Activated T-helper 1 cell treated with anti-CD3 and anti-CD28 coated beads, Interleukin-2, amount 50 U/mL, for 16 hours (primary cell): ENCODE data around the gene SEMA3A.

Experiments
- DNase-seq, 2 donors: peaks; one replicate each; pipeline ENCODE4 v3.0.0-alpha.2; 2020; ENCODE audit warnings: low read depth in 1 of 2, low spot score in 1 of 2

The SEMA3A gene

GRCh38 chr7:84112771-84113170 lies 81.8 kb downstream of the SEMA3A start:
- no peak for DNase-seq

- DNase-seq, result no peak
These were observed 82.7 kb downstream of the SEMA3A start for GRCh38 chr7:84111842-84112241.

GRCh38 chr7:84110400-84110799 lies 84.2 kb downstream of the SEMA3A start:
- DNase-seq, result no peak

- DNase-seq, result no peak
These were observed 85.8 kb downstream of the SEMA3A start for GRCh38 chr7:84108787-84109186.

- no peak for DNase-seq
These were observed 86.5 kb downstream of the SEMA3A start for GRCh38 chr7:84108119-84108518.

- no peak for DNase-seq
These were observed 87.3 kb downstream of the SEMA3A start for GRCh38 chr7:84107259-84107658.

- no peak for DNase-seq
These were observed 88.3 kb downstream of the SEMA3A start for GRCh38 chr7:84106291-84106690.

- no peak for DNase-seq
These were observed 89.0 kb downstream of the SEMA3A start for GRCh38 chr7:84105586-84105985.

GRCh38 chr7:84104826-84105225 lies 89.8 kb downstream of the SEMA3A start:
- DNase-seq, result no peak

GRCh38 chr7:84102213-84102612 lies 92.4 kb downstream of the SEMA3A start:
- DNase-seq, result no peak

GRCh38 chr7:84100866-84101265 lies 93.7 kb downstream of the SEMA3A start:
- DNase-seq, result no peak

- no peak for DNase-seq
These were observed 98.6 kb downstream of the SEMA3A start for GRCh38 chr7:84095971-84096370.

- DNase-seq, result no peak
These were observed 102.4 kb downstream of the SEMA3A start for GRCh38 chr7:84092207-84092606.

- no peak for DNase-seq
These were observed 103.3 kb downstream of the SEMA3A start for GRCh38 chr7:84091318-84091717.

- DNase-seq, result no peak
These were observed 105.8 kb downstream of the SEMA3A start for GRCh38 chr7:84088802-84089201.

- DNase-seq, result no peak
These were observed 108.6 kb downstream of the SEMA3A start for GRCh38 chr7:84085998-84086397.

GRCh38 chr7:84085147-84085546 lies 109.4 kb downstream of the SEMA3A start:
- DNase-seq, result no peak

- no peak for DNase-seq
These were observed 110.7 kb downstream of the SEMA3A start for GRCh38 chr7:84083846-84084245.

GRCh38 chr7:84081973-84082522 lies 112.5 kb downstream of the SEMA3A start:
- no peak for DNase-seq

GRCh38 chr7:84077336-84077735 lies 117.3 kb downstream of the SEMA3A start:
- no peak for DNase-seq

GRCh38 chr7:84076219-84076618 lies 118.4 kb downstream of the SEMA3A start:
- no peak for DNase-seq

- no peak for DNase-seq
These were observed 121.3 kb downstream of the SEMA3A start for GRCh38 chr7:84073186-84073875.

GRCh38 chr7:84070770-84071169 lies 123.8 kb downstream of the SEMA3A start:
- no peak for DNase-seq
